ENCODE measurements around the gene TTC16.

Gene TTC16

DNA sequence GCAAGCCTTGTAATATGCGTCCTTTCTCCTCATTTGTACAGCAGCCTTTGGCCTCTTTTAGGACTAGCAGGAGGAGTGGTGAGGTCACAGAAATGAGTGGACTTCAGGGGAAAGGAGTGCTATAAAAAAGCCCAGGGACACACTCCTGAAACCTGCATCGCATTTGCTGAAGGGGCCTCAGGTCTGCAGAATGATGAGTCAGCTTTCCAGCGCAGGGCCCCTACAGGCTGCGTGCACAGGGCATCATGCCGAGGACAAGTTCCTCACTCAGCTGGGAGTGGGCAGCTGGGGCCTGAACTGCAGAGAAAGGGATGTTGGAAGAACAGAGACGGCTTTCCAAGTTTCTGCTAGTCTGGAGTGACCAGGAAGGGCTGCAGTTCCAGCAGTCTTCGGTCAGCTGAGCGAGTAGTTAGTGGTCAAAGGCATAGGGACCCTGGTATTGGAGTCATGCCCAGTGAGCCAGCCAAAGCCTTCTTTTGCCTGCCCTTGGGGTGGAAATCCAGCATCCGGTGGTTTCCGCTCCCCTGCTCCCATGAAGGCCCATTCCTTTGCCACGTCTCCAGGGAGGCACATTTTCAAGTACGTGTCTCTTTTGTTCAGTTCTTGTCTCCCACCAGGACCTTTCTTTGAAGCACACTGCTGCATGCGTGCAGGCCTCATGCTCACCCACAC is 26.4 kb upstream of the TTC16 start:
- ChIA-PET CTCF (no interaction called here), POLR2A (ENCODE audit: low non-redundant PET) (no interaction called here)
- TF ChIP-seq, protein P1, sequence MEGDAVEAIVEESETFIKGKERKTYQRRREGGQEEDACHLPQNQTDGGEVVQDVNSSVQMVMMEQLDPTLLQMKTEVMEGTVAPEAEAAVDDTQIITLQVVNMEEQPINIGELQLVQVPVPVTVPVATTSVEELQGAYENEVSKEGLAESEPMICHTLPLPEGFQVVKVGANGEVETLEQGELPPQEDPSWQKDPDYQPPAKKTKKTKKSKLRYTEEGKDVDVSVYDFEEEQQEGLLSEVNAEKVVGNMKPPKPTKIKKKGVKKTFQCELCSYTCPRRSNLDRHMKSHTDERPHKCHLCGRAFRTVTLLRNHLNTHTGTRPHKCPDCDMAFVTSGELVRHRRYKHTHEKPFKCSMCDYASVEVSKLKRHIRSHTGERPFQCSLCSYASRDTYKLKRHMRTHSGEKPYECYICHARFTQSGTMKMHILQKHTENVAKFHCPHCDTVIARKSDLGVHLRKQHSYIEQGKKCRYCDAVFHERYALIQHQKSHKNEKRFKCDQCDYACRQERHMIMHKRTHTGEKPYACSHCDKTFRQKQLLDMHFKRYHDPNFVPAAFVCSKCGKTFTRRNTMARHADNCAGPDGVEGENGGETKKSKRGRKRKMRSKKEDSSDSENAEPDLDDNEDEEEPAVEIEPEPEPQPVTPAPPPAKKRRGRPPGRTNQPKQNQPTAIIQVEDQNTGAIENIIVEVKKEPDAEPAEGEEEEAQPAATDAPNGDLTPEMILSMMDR (conservative IDR thresholded peaks at IDR 0.05; ENCODE audit: low read depth) = no peak
- DNase-seq (ENCODE audit: low spot score) = no peak
- H3K27ac ChIP-seq = no peak overlapping the region

DNA sequence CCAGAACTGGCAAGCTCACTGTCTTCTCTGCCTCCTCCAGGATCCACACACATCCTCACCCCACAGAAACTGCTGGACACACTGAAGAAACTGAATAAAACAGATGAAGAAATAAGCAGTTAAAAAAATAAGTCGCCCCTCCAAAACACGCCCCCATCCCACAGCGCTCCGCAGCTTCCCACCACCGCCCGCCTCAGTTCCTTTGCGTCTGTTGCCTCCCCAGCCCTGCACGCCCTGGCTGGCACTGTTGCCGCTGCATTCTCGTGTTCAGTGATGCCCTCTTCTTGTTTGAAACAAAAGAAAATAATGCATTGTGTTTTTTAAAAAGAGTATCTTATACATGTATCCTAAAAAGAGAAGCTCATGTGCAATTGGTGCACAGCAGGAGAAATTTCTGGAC is 25.1 kb upstream of the TTC16 start:
- CTCF ChIA-PET = no interaction called here
- POLR2A ChIA-PET (ENCODE audit: low non-redundant PET) = no interaction called here
- no peak for DNase-seq (ENCODE audit: low spot score)
- H3K27ac ChIP-seq = no peak overlapping the region
- TF ChIP-seq, protein P1 (conservative IDR thresholded peaks at IDR 0.05; ENCODE audit: low read depth) = no peak

DNA sequence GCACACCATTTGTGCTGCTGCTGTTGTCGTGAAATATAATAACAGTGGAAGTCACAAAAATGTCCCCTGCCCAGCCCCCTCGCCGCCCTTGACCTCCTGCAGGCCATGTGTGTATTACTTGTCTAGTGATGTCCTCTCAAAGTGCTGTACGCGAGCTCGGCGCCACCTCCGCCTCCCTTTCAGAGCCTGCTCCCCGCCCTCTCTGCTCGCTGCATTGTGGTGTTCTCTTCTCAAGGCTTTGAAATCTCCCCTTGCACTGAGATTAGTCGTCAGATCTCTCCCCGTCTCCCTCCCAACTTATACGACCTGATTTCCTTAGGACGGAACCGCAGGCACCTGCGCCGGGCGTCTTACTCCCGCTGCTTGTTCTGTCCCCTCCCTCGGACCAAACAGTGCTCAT is 23.8 kb upstream of the TTC16 start:
- no peak for DNase-seq (ENCODE audit: low spot score)
- CTCF ChIA-PET = no interaction called here
- H3K27ac ChIP-seq = no peak overlapping the region
- POLR2A ChIA-PET (ENCODE audit: low non-redundant PET) = interaction anchor here (0.7 kb wide), 1 partner anchor 29 kb away, joined by 3 read pairs; no protein-coding TSS in a partner anchor
- TF ChIP-seq, protein P1 (conservative IDR thresholded peaks at IDR 0.05; ENCODE audit: low read depth) = no peak

DNA sequence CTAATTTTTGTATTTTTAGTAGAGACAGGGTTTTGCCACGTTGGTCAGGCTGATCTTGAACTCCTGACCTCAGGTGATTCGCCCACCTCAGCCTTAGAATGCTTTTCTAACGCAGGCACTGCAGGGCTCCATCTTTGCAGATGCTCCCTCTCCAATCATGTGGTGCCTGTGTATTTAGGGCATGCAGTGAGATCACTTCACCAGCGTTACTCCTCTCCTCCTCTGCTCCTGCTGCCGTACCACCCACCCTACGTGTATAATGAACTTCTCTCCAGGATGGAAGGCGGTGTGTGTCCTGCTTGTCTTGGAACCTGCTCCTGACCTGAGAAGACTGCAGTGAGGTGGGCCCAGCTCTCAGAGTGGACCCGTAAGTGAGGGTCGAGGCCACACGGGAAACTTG is 22.7 kb upstream of the TTC16 start:
- no peak overlapping the region for H3K27ac ChIP-seq
- TF ChIP-seq, protein P1 (conservative IDR thresholded peaks at IDR 0.05; ENCODE audit: low read depth) = no peak
- ChIA-PET CTCF (interaction anchor here (1.3 kb wide), 1 partner anchor 13 kb away, joined by 3 read pairs; no protein-coding TSS in a partner anchor), POLR2A (ENCODE audit: low non-redundant PET) (no interaction called here)
- no peak for DNase-seq (ENCODE audit: low spot score)

DNA sequence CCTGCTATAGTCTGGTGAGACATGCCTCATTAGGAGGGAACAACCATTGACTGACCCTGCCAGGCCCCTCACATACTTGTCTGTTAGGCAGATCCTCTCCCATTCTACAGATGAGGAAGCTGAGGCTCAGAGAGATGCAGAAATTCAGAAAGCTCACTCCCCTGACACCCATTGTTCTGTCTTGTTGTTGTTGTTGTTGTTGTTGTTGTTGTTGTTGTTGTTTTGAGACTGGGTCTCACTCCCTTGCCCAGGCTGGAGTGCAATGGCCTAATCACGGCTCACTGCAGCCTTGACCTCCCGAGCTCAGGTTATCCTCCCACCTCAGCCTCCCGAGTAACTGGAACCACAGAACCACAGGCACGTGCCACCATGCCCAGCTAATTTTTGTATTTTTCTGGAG is 22.2 kb upstream of the TTC16 start:
- POLR2A ChIA-PET (ENCODE audit: low non-redundant PET) = no interaction called here
- TF ChIP-seq, protein P1 (conservative IDR thresholded peaks at IDR 0.05; ENCODE audit: low read depth) = no peak
- CTCF ChIA-PET = interaction anchor here (0.6 to 1.3 kb wide), 2 partner anchors 14 to 53 kb away, joined by 3 read pairs; no protein-coding TSS in a partner anchor
- DNase-seq (ENCODE audit: low spot score) = no peak
- H3K27ac ChIP-seq = no peak overlapping the region

DNA sequence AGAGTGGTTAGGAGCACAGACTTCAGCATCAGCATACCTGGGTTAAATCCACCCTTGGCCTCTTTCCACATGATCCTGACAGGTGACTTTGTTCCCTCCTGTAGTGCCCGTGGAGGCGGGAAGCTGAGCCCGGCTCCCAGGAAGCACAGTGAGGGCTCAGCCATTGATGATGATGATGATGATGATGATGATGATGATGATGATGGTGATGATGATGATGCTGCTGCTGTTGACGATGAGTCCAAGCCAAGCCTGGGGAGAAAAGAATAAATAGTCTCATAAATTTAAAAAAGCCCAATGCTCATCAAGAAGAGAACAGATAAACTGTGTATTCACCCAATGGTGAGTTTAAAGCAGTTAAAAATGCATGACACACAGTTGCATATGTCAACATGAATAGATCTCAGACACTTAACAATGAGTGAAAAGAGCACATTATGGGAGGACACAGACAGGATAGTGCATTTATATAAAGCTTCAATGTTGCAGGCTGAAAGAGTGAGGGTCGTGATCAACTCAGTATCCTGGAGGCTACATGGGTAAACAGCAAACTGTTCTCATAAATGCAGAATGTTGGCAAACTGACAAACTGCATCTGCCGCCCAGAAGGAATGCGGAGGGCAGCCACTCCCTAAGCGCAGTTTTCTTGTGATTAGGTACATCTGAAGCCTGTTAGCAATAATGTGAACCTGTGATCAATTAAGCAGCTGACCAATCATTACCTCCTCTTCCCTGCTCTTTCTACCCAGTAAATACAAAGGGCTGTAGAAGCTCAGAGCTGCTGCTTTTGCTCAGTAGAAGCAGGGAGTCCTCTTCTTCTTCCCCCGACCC is 20.8 kb upstream of the TTC16 start:
- ChIA-PET CTCF (no interaction called here), POLR2A (ENCODE audit: low non-redundant PET) (no interaction called here)
- DNase-seq (ENCODE audit: low spot score) = no peak
- TF ChIP-seq, protein P1 (conservative IDR thresholded peaks at IDR 0.05; ENCODE audit: low read depth) = no peak
- no peak overlapping the region for H3K27ac ChIP-seq
